Stimulated activated CD4-positive, alpha-beta T cell treated with anti-CD3 and anti-CD28 coated beads, Interleukin-2, amount 100 ng/mL, for 48 hours (primary cell): ENCODE results near the gene TBC1D7.
"Not testable (repeated sequence)": the region's sequence is repeated elsewhere in the genome, so short reads cannot be mapped to it uniquely, and the experiment has no call there.

Experiments used
- DNase-seq, 2 donors: peaks; one replicate each; pipeline ENCODE4 v3.0.0-alpha.2; 2020

TBC1D7 gene

DNA sequence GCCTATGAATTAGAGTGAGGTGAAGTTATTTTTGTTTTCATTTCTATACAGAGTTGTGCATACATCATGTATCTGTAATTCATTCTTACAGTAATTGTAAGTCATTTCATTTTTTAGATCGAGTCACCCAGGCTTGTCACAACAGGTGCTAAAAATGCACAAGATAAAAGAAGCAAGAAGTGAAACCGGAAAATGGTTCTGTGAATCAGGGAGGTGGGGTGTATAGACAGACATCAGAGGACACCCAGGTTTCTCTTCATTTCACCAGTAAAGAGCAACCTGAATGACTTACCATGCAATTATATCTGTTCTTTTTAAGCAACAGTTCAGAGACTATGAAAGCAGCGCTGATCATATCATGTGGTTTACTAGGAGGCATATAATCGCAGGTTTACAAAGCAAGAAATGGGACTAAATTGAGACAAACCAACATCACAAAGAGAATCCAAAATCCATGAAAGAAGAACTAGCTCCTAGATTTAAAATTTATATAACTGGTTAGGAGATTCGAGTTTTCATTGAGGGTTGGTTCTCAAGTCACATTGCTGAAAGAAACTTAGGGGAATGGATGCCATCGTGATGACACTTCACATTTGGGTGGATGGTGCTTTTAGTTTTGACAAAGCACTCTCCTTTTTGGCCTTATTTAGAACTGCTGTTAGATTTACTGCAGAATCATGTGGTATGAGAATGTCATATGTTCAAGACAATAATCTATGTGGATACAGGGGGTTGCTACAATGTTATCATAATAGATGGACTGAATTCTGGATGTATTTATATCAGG is 27.9 kb upstream of the TBC1D7 start:
- DNase-seq, result no peak

GRCh38 chr6:13355043-13355945 is 27.0 kb upstream of the TBC1D7 start:
- DNase-seq, result no peak

- no peak for DNase-seq
Observed at GRCh38 chr6:13354331-13355042, 26.1 kb upstream of the TBC1D7 start.

DNA sequence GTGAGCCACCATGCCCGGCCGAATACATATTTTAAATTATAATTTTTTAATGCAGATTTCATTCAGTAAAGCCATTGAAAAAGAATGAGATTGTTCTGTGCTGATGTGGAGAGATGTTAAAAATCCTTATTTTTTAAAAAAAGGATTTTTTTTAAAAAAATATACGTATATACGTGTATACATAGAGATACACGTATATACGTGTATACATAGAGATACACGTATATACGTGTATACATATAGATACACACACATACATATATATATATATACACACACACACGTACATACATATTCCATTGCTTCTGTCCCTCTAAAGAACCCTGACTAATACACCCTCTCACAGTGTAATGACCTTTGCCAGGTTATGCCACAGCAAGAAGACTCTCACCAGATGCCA is 23.8 kb upstream of the TBC1D7 start:
- DNase-seq, result no peak

DNA sequence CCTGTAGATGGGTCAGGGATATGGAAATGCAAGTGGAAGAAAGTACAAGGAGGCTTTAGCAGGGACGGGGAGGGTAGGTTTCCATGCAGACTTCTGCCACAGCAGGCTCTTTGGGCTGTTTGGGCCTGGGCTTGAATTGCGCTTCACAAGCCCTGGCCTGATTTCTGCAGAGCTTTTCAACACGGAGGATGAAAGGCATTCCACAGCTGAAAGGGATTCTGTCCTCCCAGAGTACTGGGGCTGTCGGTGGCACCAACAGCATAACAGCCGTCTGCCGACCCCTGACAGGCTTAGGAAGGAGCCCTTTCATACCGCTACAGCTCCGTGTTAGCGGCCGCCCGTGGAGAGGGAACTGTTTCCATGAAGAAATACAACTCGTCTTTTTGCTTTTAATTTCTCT is 22.9 kb upstream of the TBC1D7 start:
- no peak for DNase-seq

GRCh38 chr6:13349811-13350506 is 21.6 kb upstream of the TBC1D7 start:
- DNase-seq, result no peak

DNA sequence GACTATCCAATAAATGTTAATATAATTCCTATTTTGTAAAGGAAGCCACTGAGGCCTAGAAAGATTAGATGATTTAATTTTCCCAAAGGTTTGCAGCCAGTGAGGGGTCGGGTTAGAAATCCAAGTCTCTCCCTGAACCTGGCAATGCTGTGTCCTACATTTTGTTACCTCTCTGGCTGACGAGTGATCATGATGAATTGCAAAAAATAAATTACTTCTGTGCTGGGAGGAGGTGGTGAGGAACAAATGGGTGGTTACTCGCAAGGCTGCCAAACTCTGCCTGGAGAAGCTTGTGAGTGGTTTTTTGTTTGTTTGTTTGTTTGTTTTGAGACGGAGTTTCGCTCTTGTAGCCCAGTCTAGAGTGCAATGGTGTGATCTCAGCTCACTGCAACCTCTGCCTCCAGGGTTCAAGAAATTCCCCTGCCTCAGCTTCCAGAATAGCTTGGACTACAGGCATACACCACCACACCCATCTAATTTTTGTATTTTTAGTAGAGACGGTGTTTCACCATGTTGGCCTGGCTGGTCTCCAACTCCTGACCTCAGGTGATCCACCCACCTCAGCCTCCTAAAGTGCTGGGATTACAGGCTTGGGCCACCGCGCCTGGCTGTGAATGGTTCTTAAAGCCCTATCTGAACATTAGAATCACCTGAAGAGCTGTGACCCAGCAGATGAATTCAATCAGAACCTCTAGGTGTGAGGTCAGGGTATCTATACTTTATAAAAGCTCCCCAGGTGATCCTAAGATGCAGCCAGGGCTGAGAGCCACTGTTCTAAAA is 20.2 kb upstream of the TBC1D7 start:
- no peak for DNase-seq

GRCh38 chr6:13346245-13346644 is 17.9 kb upstream of the TBC1D7 start:
- DNase-seq, result no peak

- no peak for DNase-seq
Observed at GRCh38 chr6:13342414-13343019, 14.2 kb upstream of the TBC1D7 start.

- DNase-seq, result no peak
Observed at GRCh38 chr6:13339863-13340630, 11.7 kb upstream of the TBC1D7 start.

DNA sequence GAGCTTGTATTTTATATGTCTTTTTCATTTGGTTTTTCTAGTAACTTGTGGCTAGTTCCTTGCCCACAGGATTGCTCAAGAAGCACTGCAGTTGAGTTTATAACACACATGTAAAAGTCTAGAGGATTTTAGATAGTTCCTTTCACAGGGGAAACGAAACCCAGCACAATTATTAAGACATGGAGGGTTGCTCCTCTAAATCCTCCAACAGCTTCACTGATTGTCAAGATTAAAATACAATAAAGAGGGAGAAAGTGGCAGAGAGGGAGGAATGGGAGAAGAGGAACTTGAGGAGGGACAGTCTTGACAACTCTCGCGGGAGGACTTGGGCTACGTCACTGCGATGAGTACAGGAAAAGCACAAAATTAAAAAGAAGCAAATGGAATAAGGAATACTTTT is 9.7 kb upstream of the TBC1D7 start:
- DNase-seq, result no peak

- peak; percentile 70 to 84 for DNase-seq
Observed at GRCh38 chr6:13336553-13336952, 8.2 kb upstream of the TBC1D7 start.

- DNase-seq, result no peak
Observed at GRCh38 chr6:13334953-13335352, 6.6 kb upstream of the TBC1D7 start.

DNA sequence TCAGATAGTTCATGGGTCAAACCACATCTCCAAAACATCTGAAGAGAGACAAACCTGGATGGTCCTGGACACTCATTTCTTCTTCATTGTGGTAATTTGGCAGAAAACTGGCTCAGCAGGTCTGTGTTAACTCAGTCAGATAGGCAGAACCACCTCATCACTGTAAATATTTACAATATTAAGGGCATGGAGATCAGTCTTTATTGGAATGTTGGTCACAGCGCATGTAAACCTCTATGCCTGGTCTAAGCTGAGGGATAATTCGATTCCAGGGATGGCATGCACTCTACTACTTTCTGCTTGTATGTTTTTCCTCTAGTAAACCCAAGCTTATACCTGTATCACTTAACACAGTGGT is 4.0 kb upstream of the TBC1D7 start:
- DNase-seq, result no peak

DNA sequence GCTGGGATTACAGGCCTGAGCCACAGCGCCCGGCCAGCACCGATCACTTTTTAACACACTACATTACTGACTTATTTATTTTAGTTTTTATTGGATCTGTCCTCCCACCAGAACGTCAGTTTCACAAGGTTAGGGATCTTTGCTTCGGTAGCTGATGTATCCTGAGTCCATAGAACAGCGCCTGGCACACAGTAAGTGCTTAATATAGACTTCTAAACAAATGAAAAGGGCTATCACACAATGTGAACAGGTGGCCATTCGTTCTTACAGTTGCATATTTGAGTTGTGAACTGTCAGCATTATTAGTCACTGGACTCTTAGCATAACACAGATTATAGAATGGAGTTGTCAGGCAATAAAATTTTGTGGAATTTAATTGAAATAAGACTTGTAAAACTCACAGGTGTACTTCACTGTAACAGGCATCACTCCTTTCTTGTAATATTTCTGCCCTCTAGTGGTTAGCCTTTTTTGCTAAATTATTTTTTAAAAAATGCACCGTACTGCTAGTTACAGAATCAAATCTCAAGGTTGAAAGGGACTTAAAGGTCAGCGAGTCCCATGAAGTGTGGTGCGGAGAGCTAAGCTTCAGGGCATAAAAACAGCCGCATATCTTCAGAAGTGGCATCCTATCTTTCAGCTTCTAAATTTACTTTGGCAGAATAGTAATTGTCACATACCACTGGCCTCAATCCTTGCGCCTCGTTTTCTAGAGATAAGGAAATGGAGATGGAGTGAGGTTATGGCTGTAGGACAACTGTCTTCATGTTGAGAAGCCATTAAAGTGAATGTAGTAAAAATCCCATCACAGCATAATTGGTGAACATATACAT is 3.4 kb upstream of the TBC1D7 start:
- no peak for DNase-seq

GRCh38 chr6:13328875-13329183 is 492 bp upstream of the TBC1D7 start:
- no peak for DNase-seq

DNA sequence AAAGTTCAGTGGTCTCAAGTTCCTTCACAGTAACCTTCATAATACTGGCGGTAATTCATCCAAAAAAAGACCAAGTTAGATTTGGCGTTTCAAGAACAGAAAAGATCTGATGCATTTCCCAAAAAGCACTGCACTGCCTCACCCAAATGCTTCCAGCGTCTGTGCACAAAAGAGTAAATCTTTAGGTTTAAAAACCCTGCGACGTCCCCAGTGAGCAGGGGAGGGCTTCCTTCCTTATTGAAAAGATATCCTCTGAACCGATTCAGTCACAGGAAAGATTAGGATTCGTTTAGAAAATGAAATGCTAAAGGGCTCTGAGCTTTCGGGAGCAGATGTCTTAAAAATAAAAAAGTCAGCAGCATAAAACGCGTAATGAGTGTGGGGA is 654 bp downstream of the TBC1D7 start:
- no peak for DNase-seq

GRCh38 chr6:13326031-13326586 is 2.2 kb downstream of the TBC1D7 start:
- DNase-seq, result not testable (repeated sequence)

DNA sequence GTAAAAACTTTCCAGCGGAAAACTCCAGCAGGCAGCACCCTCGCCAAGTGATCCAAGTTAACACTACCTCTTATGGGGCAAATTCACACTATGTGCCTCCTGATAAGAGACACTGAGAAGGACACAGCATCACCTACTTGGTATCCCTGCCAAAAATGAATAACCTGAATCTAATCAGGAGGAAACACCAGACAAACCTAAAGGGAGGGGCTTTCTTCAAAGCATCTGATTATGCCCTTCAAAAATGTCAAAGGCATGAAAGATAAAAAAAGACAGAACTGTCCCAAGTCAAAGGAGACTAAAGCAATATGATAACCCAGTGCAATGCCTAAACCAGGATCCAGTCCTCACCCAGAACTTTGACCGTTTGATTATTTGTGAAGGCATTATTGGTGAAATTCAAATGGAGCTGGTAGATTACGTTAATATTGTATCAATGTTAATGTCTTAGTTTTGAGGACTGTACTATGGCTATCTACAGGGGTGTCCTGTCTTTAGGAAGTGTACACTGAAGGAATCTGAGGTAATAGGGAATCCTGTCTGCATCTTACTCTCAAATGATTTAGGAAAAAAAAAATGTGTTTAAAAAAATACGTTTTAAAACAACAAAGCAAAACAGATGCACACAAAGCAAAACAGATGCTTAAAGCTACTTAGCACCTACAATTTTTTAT is 8.3 kb downstream of the TBC1D7 start:
- no peak for DNase-seq
